CD14-positive monocyte (primary cell): ENCODE data around the gene TICAM2. TPM values are rescaled to one million over a fixed set of nuclear protein-coding genes. Genes with fewer than 3 reads are reported as not detected.
A peak's percentile ranks its signal among the peaks of the same experiment; 100 is the strongest.

Experiments
- DNase-seq, 3 donors: peaks; one replicate each; pipeline ENCODE4 v3.0.0-alpha.2; 2011 to 2022
- H2AFZ ChIP-seq: 2 replicates; pipeline ENCODE4 v1.6.0; 2012; ENCODE audit warnings: mild to moderate bottlenecking, low read depth, low read length, inconsistent platforms; ENCODE audit not compliant: insufficient read depth, poor library complexity, severe bottlenecking
- H3K27ac ChIP-seq, 2 donors: 1 replicate in 1 of 2; 2 replicates in 1 of 2; pipeline ENCODE4 v1.5.1; 2012 to 2013; ENCODE audit warnings: low read length in 2 of 2, control low read depth in 1 of 2, inconsistent platforms in 1 of 2, low read depth in 1 of 2, mild to moderate bottlenecking in 1 of 2
- H3K27me3 ChIP-seq, 2 donors: one replicate each; pipeline versions ENCODE4 v1.6.0 to v1.6.1; 2011 to 2013; ENCODE audit warnings: low read length in 2 of 2; ENCODE audit not compliant: control insufficient read depth in 2 of 2, insufficient read depth in 2 of 2
- H3K36me3 ChIP-seq, 2 donors: replicated peaks in 1 of 2; 1 replicate in 1 of 2; 2 replicates in 1 of 2; pipeline versions ENCODE4 v1.5.1 to v1.6.1; 2012 to 2013; ENCODE audit warnings: low read length in 2 of 2, control low read depth in 1 of 2, inconsistent platforms in 1 of 2, mild to moderate bottlenecking in 1 of 2; ENCODE audit not compliant: insufficient read depth in 2 of 2, control insufficient read depth in 1 of 2
- H3K4me1 ChIP-seq, 2 donors: 1 replicate in 1 of 2; 2 replicates in 1 of 2; pipeline versions ENCODE4 v1.5.1 to v1.6.1; 2012 to 2013; ENCODE audit warnings: low read length in 2 of 2, control low read depth in 1 of 2, inconsistent platforms in 1 of 2, mild to moderate bottlenecking in 1 of 2, moderate library complexity in 1 of 2; ENCODE audit not compliant: insufficient read depth in 2 of 2, control insufficient read depth in 1 of 2
- H3K4me2 ChIP-seq: replicated peaks from 2 replicates; pipeline ENCODE3; 2012; ENCODE audit warnings: low read length, moderate library complexity, mild to moderate bottlenecking; ENCODE audit not compliant: poor library complexity, severe bottlenecking; ENCODE audit errors: extremely low read depth
- H3K4me3 ChIP-seq, 3 experiments: fragments of 200-600 bp in 1 of 3; sonication (generic) in 1 of 3; replicated peaks in 1 of 3; 1 replicate in 2 of 3; 2 replicates in 1 of 3; pipeline ENCODE4 v1.5.1; 2011 to 2013; ENCODE audit warnings: low read length in 3 of 3, mild to moderate bottlenecking in 3 of 3, control low read depth in 2 of 3, low read depth in 2 of 3, inconsistent platforms in 1 of 3, moderate library complexity in 1 of 3
- H3K79me2 ChIP-seq: 2 replicates; pipeline ENCODE4 v1.6.0; 2012; ENCODE audit warnings: mild to moderate bottlenecking, control low read depth, inconsistent platforms, low read length, moderate library complexity; ENCODE audit not compliant: insufficient read depth
- H3K9ac ChIP-seq: 2 replicates; pipeline ENCODE4 v1.6.0; 2017; ENCODE audit warnings: low read length, mild to moderate bottlenecking; ENCODE audit not compliant: insufficient read depth, poor library complexity, severe bottlenecking
- H3K9me3 ChIP-seq, 2 donors: replicated peaks in 1 of 2; 1 replicate in 1 of 2; 2 replicates in 1 of 2; pipeline versions ENCODE4 v1.5.1 to v1.6.1; 2012 to 2013; ENCODE audit warnings: low read length in 2 of 2, control low read depth in 1 of 2; ENCODE audit not compliant: control insufficient read depth in 1 of 2, insufficient read depth in 1 of 2
- H4K20me1 ChIP-seq: 2 replicates; pipeline ENCODE4 v1.6.0; 2012; ENCODE audit warnings: mild to moderate bottlenecking, low read length, control low read depth, moderate library complexity; ENCODE audit not compliant: insufficient read depth
- H3K27ac Mint-ChIP-seq, 7 donors: one replicate each; pipeline ENCODE4 v1.8.0; 2020; ENCODE audit warnings: mild to moderate bottlenecking in 7 of 7, mixed read lengths in 7 of 7, moderate library complexity in 6 of 7, inconsistent platforms in 2 of 7
- H3K27me3 Mint-ChIP-seq, 3 donors: one replicate each; pipeline ENCODE4 v1.8.0; 2021 to 2022; ENCODE audit warnings: low read depth in 3 of 3, mild to moderate bottlenecking in 3 of 3, mixed read lengths in 3 of 3, moderate library complexity in 3 of 3, inconsistent platforms in 1 of 3
- H3K36me3 Mint-ChIP-seq, 2 donors: one replicate each; pipeline ENCODE4 v1.8.0; 2020; ENCODE audit warnings: mixed read lengths in 2 of 2, inconsistent platforms in 1 of 2, mild to moderate bottlenecking in 1 of 2
- H3K4me1 Mint-ChIP-seq: one replicate; pipeline ENCODE4 v1.8.0; 2020; ENCODE audit warnings: mild to moderate bottlenecking, mixed read lengths
- H3K4me3 Mint-ChIP-seq, 2 donors: one replicate each; pipeline ENCODE4 v1.8.0; 2020; ENCODE audit warnings: mild to moderate bottlenecking in 2 of 2, mixed read lengths in 2 of 2, moderate library complexity in 1 of 2
- H3K9me3 Mint-ChIP-seq, 7 donors: one replicate each; pipeline ENCODE4 v1.8.0; 2020 to 2022; ENCODE audit warnings: mixed read lengths in 7 of 7, mild to moderate bottlenecking in 6 of 7, moderate library complexity in 6 of 7, inconsistent platforms in 2 of 7
- WGBS: methylation state at CpG from one replicate; pipeline ENCODE4 v1.1.5; 2013; ENCODE audit warnings: missing lambda C conversion rate; ENCODE audit not compliant: insufficient coverage; 5-methylcytosine and 5-hydroxymethylcytosine counted together
- intact Hi-C, 2 donors: fragments of 100-400 bp; cut with micrococcal nuclease; formaldehyde crosslinking; loops; one replicate each; pipeline versions ENCODE4 v1.15.0 to v1.15.1; 2023
- polyA plus RNA-seq, 3 donors: library from polyadenylated mRNA; depleted of rRNA in 1 of 3; unstranded in 2 of 3; stranded (reverse) in 1 of 3; fragments of 300-500 nt in 2 of 3; fragments of >200 nt in 1 of 3; fragmentation: Illumina TruSeq in 2 of 3; gene quantifications; 1 replicate in 2 of 3; 2 replicates in 1 of 3; pipeline ENCODE4 v1.2.3, GENCODE V29; 2012 to 2021
- TF ChIP-seq, protein P1 (sequence below): fragments of 200-600 bp; IDR thresholded peaks from one replicate; pipeline ENCODE4 v1.8.0; 2022; ENCODE audit warnings: antibody characterized with exemption, mild to moderate bottlenecking

TICAM2 gene
- polyA plus RNA-seq, 3 donors = 3.5 to 25.1 (median 14.6) TPM

DNA sequence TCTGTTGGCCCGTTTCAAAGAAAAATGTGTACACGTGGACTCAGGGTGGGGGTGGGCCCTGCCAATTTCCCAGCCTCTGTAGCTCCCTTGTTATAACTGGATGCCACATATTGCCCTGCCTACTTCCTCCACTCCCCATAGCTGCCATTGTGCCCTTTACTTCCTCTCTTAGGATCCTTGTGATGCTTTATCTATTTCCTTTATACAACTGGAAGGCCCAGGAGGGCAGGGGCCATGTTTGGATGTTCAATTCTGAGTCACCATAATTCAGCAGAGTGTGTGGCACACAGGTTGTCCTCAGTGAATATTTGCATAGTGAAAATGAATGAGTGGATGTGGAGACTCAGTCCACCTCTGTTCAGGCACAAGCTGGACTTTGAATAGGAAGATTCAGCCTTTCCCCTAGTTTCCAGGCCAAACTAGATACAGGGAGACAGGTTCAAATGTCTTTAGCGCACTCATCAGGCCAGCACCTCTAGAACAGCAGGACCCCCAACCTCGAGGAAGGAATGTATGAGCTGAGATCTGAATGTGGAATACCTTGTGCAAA is 47.1 kb downstream of the TICAM2 start:
- peaks cover 0 to 5% of the 10 kb centered on the region in 2 donors for H3K4me1 ChIP-seq
- H3K79me2 ChIP-seq = no peaks in the 10 kb centered on the region
- H3K9me3 ChIP-seq = no peaks in the 10 kb centered on the region
- no peak overlapping the region for H3K27ac Mint-ChIP-seq
- H3K4me1 Mint-ChIP-seq = peaks cover 19% of the 10 kb centered on the region
- no peak overlapping the region for H3K27ac ChIP-seq
- H3K4me3 Mint-ChIP-seq = no peak overlapping the region
- H3K36me3 ChIP-seq = no peaks in the 10 kb centered on the region
- intact Hi-C loops = no loop called here
- peaks cover 0 to 2% of the 10 kb centered on the region in 2 donors for H3K36me3 Mint-ChIP-seq
- H3K4me2 ChIP-seq = no peak overlapping the region
- no peak overlapping the region for H3K4me3 ChIP-seq
- DNase-seq = peak in 1 of 3 donors; percentile 21
- H3K27me3 ChIP-seq = no peaks in the 10 kb centered on the region
- TF ChIP-seq, protein P1, sequence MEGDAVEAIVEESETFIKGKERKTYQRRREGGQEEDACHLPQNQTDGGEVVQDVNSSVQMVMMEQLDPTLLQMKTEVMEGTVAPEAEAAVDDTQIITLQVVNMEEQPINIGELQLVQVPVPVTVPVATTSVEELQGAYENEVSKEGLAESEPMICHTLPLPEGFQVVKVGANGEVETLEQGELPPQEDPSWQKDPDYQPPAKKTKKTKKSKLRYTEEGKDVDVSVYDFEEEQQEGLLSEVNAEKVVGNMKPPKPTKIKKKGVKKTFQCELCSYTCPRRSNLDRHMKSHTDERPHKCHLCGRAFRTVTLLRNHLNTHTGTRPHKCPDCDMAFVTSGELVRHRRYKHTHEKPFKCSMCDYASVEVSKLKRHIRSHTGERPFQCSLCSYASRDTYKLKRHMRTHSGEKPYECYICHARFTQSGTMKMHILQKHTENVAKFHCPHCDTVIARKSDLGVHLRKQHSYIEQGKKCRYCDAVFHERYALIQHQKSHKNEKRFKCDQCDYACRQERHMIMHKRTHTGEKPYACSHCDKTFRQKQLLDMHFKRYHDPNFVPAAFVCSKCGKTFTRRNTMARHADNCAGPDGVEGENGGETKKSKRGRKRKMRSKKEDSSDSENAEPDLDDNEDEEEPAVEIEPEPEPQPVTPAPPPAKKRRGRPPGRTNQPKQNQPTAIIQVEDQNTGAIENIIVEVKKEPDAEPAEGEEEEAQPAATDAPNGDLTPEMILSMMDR = no peak
- no peaks in the 10 kb centered on the region for H4K20me1 ChIP-seq
- H3K9ac ChIP-seq = no peak overlapping the region
- no peak overlapping the region for H2AFZ ChIP-seq
- peaks cover 0 to 6% (median 5%) of the 10 kb centered on the region in 7 donors for H3K9me3 Mint-ChIP-seq
- H3K27me3 Mint-ChIP-seq = peaks cover under 1 to 4% (median 1%) of the 10 kb centered on the region in 3 donors
- 100% methylated on average over 2 of the region's 4 CpGs for WGBS

GRCh38 chr5:115553082-115553481 is 49.2 kb downstream of the TICAM2 start:
- no peak overlapping the region for H3K27ac ChIP-seq
- no peak overlapping the region for H3K4me3 ChIP-seq
- intact Hi-C loops = no loop called here
- H3K27me3 Mint-ChIP-seq = peaks cover 0 to 4% (median 1%) of the 10 kb centered on the region in 3 donors
- no peaks in the 10 kb centered on the region for H4K20me1 ChIP-seq
- H3K36me3 Mint-ChIP-seq = peaks cover 0 to 2% of the 10 kb centered on the region in 2 donors
- H3K9me3 Mint-ChIP-seq = peaks cover 0 to 6% (median 3%) of the 10 kb centered on the region in 7 donors
- H3K27me3 ChIP-seq = no peaks in the 10 kb centered on the region
- H3K9ac ChIP-seq = no peak overlapping the region
- TF ChIP-seq, protein P1 = no peak
- H3K27ac Mint-ChIP-seq = no peak overlapping the region
- peaks cover 19% of the 10 kb centered on the region for H3K4me1 Mint-ChIP-seq
- H3K4me3 Mint-ChIP-seq = no peak overlapping the region
- no peaks in the 10 kb centered on the region for H3K79me2 ChIP-seq
- no CpG with 5 or more reads among the region's 4 CpGs for WGBS
- H2AFZ ChIP-seq = no peak overlapping the region
- no peaks in the 10 kb centered on the region for H3K36me3 ChIP-seq
- H3K4me2 ChIP-seq = no peak overlapping the region
- no peaks in the 10 kb centered on the region for H3K9me3 ChIP-seq
- H3K4me1 ChIP-seq = peaks cover 0 to 5% of the 10 kb centered on the region in 2 donors
- peak in 1 of 3 donors; percentile 13 for DNase-seq
